ENCODE measurements around the gene PLXNA1. TPM values are rescaled to one million over a fixed set of nuclear protein-coding genes. Genes with fewer than 3 reads are reported as not detected.

The PLXNA1 gene
- total and polyA plus RNA-seq, 10 of the 15 experiments (the other 5 are each of a cell fraction or from before 2014, with no cell fraction given) = 0.03 to 16.4 (median 2.5) TPM

- Histone ChIP-seq H3K4me3 (no peak overlapping the region), H3K79me2 (ENCODE audit: control insufficient read depth, insufficient read depth, low read length) (no peaks in the 10 kb centered on the region), H3K9me3 (replicated peaks; ENCODE audit: control insufficient read depth, insufficient read depth, low read length) (no peaks in the 10 kb centered on the region), H4K20me1 (ENCODE audit: control insufficient read depth, insufficient read depth) (no peaks in the 10 kb centered on the region), H3K9ac (ENCODE audit: control insufficient read depth, insufficient read depth, low read length) (no peak overlapping the region), H3K27ac (ENCODE audit: control insufficient read depth, insufficient read depth) (no peak overlapping the region), H3K27me3 (replicated peaks in 1 of 2; ENCODE audit: control insufficient read depth in 2 of 2, insufficient read depth in 2 of 2, low read length in 1 of 2) (no peaks in the 10 kb centered on the region; a peak in 1 of 4 replicates), H2AFZ (ENCODE audit: control insufficient read depth, low read depth, low read length) (no peak overlapping the region), H3K36me3 (ENCODE audit: control insufficient read depth in 2 of 2, insufficient read depth in 2 of 2, low read length in 1 of 2) (no peaks in the 10 kb centered on the region; a peak in 2 of 4 replicates), H3K4me1 (ENCODE audit: control insufficient read depth, insufficient read depth, low read length) (peaks cover 10% of the 10 kb centered on the region), H3K4me2 (ENCODE audit: control insufficient read depth, insufficient read depth) (no peak overlapping the region)
- ChIA-PET POLR2A (no interaction called here), SMC1A (ENCODE audit: uncharacterized antibody, unreplicated experiment) (no interaction called here), RAD21 (ENCODE audit: unreplicated experiment) (no interaction called here), CTCF (no interaction called here)
- DNase-seq (ENCODE audit: low read depth, low spot score) = no peak
- intact Hi-C loops (cut with micrococcal nuclease; ENCODE audit: unreplicated experiment) (no loop called here), in situ Hi-C loops (cut with MboI) (no loop called here)
- TF ChIP-seq BCL3 (IDR thresholded peaks at IDR 0.05; ENCODE audit: borderline replicate concordance, insufficient read depth, low read depth, low read length, poor library complexity, severe bottlenecking) = peak; percentile 48
- no peak for TF ChIP-seq BCL11A (IDR thresholded peaks at IDR 0.05; ENCODE audit: low read depth, low read length)
- BruUV-seq (replicated peaks) = no TSS peak
- ATAC-seq = no peak
- FAIRE-seq = no peak
- 80% methylated on average over 7 of the region's 7 CpGs for WGBS (ENCODE audit: insufficient coverage, insufficient replicate concordance, low lambda C conversion rate, missing lambda C conversion rate)
Observed at GRCh38 chr3:126964261-126964660, 18.7 kb upstream of the PLXNA1 start.

GRCh38 chr3:126964950-126965349 is 18.0 kb upstream of the PLXNA1 start:
- peaks cover 0 to 3% of the 10 kb centered on the region in 2 experiments; a peak in 1 of 4 replicates for H3K27me3 ChIP-seq (replicated peaks in 1 of 2; ENCODE audit: control insufficient read depth in 2 of 2, insufficient read depth in 2 of 2, low read length in 1 of 2)
- in situ Hi-C loops (cut with MboI) = no loop called here
- no peak overlapping the region for H3K9ac ChIP-seq (ENCODE audit: control insufficient read depth, insufficient read depth, low read length)
- no peaks in the 10 kb centered on the region for H3K9me3 ChIP-seq (replicated peaks; ENCODE audit: control insufficient read depth, insufficient read depth, low read length)
- ATAC-seq (no peak), FAIRE-seq (no peak), DNase-seq (ENCODE audit: low read depth, low spot score) (no peak)
- peaks cover 10% of the 10 kb centered on the region for H3K4me1 ChIP-seq (ENCODE audit: control insufficient read depth, insufficient read depth, low read length)
- H4K20me1 ChIP-seq (ENCODE audit: control insufficient read depth, insufficient read depth) = no peaks in the 10 kb centered on the region
- ChIA-PET CTCF (interaction anchor here (0.7 kb wide), 1 partner anchor 17 kb away, joined by 3 read pairs; no protein-coding TSS in a partner anchor), POLR2A (no interaction called here), SMC1A (ENCODE audit: uncharacterized antibody, unreplicated experiment) (no interaction called here), RAD21 (ENCODE audit: unreplicated experiment) (no interaction called here)
- H3K27ac ChIP-seq (ENCODE audit: control insufficient read depth, insufficient read depth) = no peak overlapping the region
- no peak for TF ChIP-seq BCLAF1 (IDR thresholded peaks at IDR 0.05)
- no peak for TF ChIP-seq SP1 (IDR thresholded peaks at IDR 0.05; ENCODE audit: low read depth, low read length)
- no peak for TF ChIP-seq HSF1 (IDR thresholded peaks at IDR 0.05; ENCODE audit: low read depth, low read length)
- no peak overlapping the region for H3K4me3 ChIP-seq
- BruUV-seq (replicated peaks) = no TSS peak
- 77% methylated on average over 10 of the region's 10 CpGs for WGBS (ENCODE audit: insufficient coverage, insufficient replicate concordance, low lambda C conversion rate, missing lambda C conversion rate)
- intact Hi-C loops (cut with micrococcal nuclease; ENCODE audit: unreplicated experiment) = no loop called here
- no peak overlapping the region for H2AFZ ChIP-seq (ENCODE audit: control insufficient read depth, low read depth, low read length)
- H3K4me2 ChIP-seq (ENCODE audit: control insufficient read depth, insufficient read depth) = no peak overlapping the region
- H3K79me2 ChIP-seq (ENCODE audit: control insufficient read depth, insufficient read depth, low read length) = no peaks in the 10 kb centered on the region
- no peaks in the 10 kb centered on the region; a peak in 2 of 4 replicates for H3K36me3 ChIP-seq (ENCODE audit: control insufficient read depth in 2 of 2, insufficient read depth in 2 of 2, low read length in 1 of 2)
